Choroid plexus epithelial cell (primary cell): ENCODE results near the gene PSTPIP1.

Experiments used
- DNase-seq: peaks from one replicate; pipeline ENCODE4 v3.0.0-alpha.2; 2010; ENCODE audit warnings: low read depth
- H3K4me3 ChIP-seq: 2 replicates; pipeline ENCODE4 v1.5.1; 2011; ENCODE audit warnings: low read depth, mild to moderate bottlenecking, control low read depth, low read length, moderate library complexity
- TF ChIP-seq, protein P1 (sequence below): conservative IDR thresholded peaks from 2 replicates; pipeline ENCODE4 v1.5.1; 2011; ENCODE audit warnings: low read depth, mild to moderate bottlenecking, control low read depth, inconsistent platforms, low read length, moderate library complexity

PSTPIP1 gene

DNA sequence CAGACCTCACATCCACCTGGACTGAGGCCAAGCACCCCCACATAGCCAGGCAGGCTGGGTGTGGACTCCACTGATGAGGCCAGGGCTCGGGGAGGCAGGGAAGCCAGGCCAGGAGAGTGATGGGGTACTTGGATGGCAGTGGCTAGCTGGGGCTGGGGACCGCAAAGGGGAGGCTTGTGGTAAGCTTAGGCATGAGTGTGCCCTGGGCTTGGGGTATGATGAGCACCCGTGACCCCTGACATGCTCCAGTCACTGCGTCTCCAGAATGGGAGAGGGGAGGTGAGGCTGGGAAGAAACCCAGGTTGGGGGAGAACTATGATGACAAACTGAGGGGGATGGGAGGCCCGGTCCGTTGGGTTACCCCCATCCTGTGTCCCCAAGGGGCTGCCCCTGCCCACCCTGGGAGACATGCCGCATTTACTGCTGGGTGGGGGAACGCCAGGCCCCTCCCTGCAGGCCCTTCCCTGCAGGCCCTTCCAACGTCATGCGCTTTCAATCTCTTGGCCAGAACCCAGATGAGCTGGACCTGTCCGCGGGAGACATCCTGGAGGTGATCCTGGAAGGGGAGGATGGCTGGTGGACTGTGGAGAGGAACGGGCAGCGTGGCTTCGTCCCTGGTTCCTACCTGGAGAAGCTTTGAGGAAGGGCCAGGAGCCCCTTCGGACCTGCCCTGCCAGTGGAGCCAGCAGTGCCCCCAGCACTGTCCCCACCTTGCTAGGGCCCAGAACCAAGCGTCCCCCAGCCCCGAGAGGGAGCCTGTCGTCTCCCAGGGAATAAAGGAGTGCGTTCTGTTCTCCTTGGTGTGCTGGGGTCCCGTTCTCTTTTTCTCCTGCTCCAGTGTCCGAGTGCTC is 41.8 kb downstream of the PSTPIP1 start:
- no peak overlapping the region for H3K4me3 ChIP-seq
- TF ChIP-seq, protein P1, sequence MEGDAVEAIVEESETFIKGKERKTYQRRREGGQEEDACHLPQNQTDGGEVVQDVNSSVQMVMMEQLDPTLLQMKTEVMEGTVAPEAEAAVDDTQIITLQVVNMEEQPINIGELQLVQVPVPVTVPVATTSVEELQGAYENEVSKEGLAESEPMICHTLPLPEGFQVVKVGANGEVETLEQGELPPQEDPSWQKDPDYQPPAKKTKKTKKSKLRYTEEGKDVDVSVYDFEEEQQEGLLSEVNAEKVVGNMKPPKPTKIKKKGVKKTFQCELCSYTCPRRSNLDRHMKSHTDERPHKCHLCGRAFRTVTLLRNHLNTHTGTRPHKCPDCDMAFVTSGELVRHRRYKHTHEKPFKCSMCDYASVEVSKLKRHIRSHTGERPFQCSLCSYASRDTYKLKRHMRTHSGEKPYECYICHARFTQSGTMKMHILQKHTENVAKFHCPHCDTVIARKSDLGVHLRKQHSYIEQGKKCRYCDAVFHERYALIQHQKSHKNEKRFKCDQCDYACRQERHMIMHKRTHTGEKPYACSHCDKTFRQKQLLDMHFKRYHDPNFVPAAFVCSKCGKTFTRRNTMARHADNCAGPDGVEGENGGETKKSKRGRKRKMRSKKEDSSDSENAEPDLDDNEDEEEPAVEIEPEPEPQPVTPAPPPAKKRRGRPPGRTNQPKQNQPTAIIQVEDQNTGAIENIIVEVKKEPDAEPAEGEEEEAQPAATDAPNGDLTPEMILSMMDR, result no peak
- DNase-seq, result no peak

DNA sequence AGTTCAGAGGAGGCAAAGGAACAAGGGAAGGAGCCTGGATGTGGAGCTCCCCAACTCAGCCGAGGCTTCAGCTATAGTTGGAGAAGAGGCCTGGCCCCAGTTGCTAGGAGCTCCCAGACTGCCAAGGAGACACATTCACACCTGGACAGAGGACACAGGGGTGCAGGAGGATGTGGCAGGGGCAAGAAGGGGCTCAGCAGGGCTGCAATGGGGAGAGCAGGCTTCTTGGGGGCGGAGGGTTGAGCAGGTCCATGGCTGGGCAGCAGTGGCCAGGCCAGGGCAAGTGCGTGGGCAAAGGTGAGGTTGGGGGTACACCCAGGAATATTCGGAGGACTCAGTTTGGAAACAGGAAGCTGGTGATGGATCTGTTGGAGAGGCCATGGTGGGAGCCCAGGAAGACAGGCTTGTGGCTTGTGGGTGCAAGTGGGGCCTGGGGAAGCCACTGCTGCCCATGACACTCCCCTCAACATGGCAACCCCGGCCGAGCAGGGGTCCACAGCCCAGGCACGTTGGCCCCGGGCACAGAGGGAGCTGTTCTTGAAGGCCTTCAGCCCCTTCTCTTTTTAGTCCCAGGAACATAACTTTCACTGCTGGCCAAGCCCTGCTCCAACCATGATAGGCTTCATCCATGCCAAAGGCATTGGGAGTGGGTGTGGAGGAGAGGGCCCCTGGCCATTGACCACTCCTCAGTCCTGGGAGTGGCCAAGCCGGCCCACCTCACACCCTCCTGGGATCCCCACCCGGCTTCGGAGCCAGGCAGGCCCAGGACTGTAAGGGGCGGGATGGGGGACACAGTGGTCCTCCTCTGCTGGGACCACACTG is 42.7 kb downstream of the PSTPIP1 start:
- TF ChIP-seq, protein P1, result no peak
- no peak for DNase-seq
- H3K4me3 ChIP-seq, result no peak overlapping the region

DNA sequence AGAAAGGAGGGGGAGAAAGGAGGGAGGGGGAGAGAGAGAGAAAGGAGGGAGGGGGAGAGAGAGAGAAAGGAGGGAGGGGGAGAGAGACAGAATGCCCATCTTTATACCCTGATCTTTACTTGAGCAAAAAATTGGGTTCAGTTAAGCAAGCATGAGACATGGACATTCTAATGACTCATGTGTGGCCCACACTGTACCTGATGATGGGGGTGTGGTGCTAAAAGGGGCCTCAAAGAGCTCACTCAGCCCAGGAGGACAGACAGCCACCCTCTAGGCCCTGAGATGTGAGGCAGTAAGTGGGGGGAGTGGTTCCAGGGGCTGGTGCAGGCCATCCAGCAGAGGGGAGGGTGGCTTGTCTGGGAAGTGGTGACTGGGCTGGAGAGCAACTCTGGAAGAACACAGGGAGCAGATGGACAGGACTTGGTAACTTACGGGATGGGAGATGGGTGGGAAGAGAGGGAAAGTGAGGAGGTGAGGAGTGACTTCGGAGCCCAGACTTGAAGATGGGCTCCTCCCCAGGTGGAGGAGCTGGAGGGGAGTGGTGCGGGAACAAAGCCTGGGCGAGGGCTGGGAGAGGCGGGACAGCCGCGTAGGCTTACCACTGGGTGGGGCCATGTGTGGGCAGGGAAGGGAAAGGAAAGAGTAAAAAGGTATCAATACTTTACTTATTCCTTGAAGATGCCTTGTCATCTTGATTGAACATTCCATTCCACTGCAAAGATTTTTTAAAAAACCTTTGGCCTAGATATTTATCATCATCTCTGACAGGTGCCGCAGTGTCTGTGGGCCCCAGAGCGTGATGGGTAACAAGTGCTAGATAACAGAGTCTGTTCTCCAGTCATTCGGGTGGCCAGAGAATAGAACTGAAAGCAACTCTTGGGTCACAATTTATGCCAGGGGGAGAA is 43.6 kb downstream of the PSTPIP1 start:
- DNase-seq, result no peak
- no peak overlapping the region for H3K4me3 ChIP-seq
- TF ChIP-seq, protein P1, result no peak

DNA sequence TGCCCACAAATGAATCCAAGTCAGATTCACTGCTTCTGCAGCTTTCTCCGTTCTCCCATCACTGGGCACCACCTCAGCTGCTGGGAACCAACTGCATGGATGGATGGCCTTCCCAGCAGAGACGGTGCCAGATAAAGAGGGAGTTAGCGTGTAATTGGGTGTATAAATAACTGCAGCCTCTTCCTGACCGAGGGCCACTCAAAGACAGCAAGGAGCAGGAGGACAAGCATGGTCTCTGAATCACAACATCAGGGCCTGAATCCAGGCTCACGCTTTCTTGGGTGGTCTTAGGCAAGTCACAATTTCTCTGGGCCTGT is 44.2 kb downstream of the PSTPIP1 start:
- no peak overlapping the region for H3K4me3 ChIP-seq
- no peak for DNase-seq
- TF ChIP-seq, protein P1, result no peak

DNA sequence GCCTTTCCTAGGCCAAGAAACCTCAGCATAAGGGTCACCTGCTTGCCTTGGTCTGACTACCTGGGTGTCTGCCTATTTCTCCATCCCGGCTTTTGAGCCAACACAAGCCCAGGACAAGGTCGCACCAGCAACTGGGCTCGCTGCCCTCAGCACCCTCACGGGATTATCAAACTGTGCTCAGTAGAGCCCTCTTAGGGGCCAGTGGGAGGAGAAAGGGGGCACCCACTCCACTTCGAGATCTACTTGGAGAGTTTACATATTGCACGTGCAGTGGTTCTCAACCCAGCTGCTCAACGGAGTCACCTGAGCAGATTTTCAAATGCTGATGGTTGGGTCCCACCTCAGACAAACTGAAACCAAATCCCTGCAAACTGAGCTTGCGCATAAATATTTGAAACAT is 44.9 kb downstream of the PSTPIP1 start:
- H3K4me3 ChIP-seq, result no peak overlapping the region
- TF ChIP-seq, protein P1, result no peak
- DNase-seq, result no peak

- no peak overlapping the region for H3K4me3 ChIP-seq
- DNase-seq, result no peak
Observed at GRCh38 chr15:77040673-77041072, 45.7 kb downstream of the PSTPIP1 start.

More at GRCh38 chr15:77040673-77041072, 45.7 kb downstream of the PSTPIP1 start:
- TF ChIP-seq, protein P1, result no peak
